Endothelial cell of umbilical vein (primary cell): ENCODE data around the gene PDSS1. TPM values are rescaled to one million over a fixed set of nuclear protein-coding genes. Genes with fewer than 3 reads are reported as not detected.
A peak's percentile ranks its signal among the peaks of the same experiment; 100 is the strongest.

Source experiments
- BruUV-seq: library from RNA; stranded (reverse); fragments of 400-500 nt; replicated peaks from 2 replicates; lab custom pipeline; 2021; lab: Mats Ljungman, UMichigan
- CTCF ChIA-PET: fragments of 300-600, 350-600 bp; sonication (Branson Sonifier 250); formaldehyde crosslinking; loops from one replicate; lab custom pipeline; 2021; ENCODE audit warnings: antibody characterized with exemption, inconsistent platforms; lab: Charles Lee
- POLR2A ChIA-PET: fragments of 300-600, 350-600 bp; sonication (Branson Sonifier 250); formaldehyde crosslinking; loops from one replicate; lab custom pipeline; 2021; ENCODE audit warnings: antibody characterized with exemption, inconsistent platforms; lab: Charles Lee
- DNase-seq: peaks from one replicate; pipeline ENCODE4 v3.0.0-alpha.2; 2011; ENCODE audit warnings: low read depth, low spot score
- FAIRE-seq: peaks from 2 replicates; lab custom pipeline; 2011; peaks lifted over from hg19 to GRCh38; lab: Jason Lieb, UNC
- H2AFZ ChIP-seq: 2 replicates; pipeline ENCODE4 v1.6.0; 2012; ENCODE audit warnings: low read depth, low read length, control low read depth, inconsistent platforms
- H3K27ac ChIP-seq: 2 replicates; pipeline ENCODE4 v1.5.1; 2011; ENCODE audit warnings: low read depth, mild to moderate bottlenecking, control low read depth, low read length, moderate library complexity; ENCODE audit not compliant: insufficient read depth
- H3K27me3 ChIP-seq, 2 experiments: 2 replicates each; pipeline versions ENCODE4 v1.6.0 to v1.6.1; 2011; ENCODE audit warnings: low read length in 2 of 2, mixed read lengths in 1 of 2; ENCODE audit not compliant: control insufficient read depth in 2 of 2, insufficient read depth in 2 of 2
- H3K36me3 ChIP-seq, 2 experiments: 2 replicates in 1 of 2; 3 replicates in 1 of 2; pipeline ENCODE4 v1.5.1; 2011; ENCODE audit warnings: low read length in 2 of 2, mild to moderate bottlenecking in 1 of 2, moderate library complexity in 1 of 2; ENCODE audit not compliant: control insufficient read depth in 2 of 2, insufficient read depth in 2 of 2; ENCODE audit errors: extremely low read depth in 1 of 2
- H3K4me1 ChIP-seq: 3 replicates; pipeline ENCODE4 v1.5.1; 2011; ENCODE audit warnings: mild to moderate bottlenecking, low read length; ENCODE audit not compliant: control insufficient read depth, insufficient read depth; ENCODE audit errors: extremely low read depth
- H3K4me2 ChIP-seq: 2 replicates; pipeline ENCODE4 v1.6.1; 2011; ENCODE audit warnings: low read length, control low read depth, mixed read lengths; ENCODE audit not compliant: insufficient read depth
- H3K4me3 ChIP-seq, 3 experiments: fragments of 200-600 bp in 1 of 3; sonication (generic), shearing (Covaris generic) in 1 of 3; replicated peaks in 1 of 3; 2 replicates each; pipeline ENCODE4 v1.5.1; 2011 to 2016; ENCODE audit warnings: control low read depth in 3 of 3, low read length in 3 of 3, mild to moderate bottlenecking in 2 of 3, inconsistent platforms in 1 of 3, low read depth in 1 of 3, moderate library complexity in 1 of 3; ENCODE audit not compliant: insufficient read depth in 1 of 3
- H3K79me2 ChIP-seq: 2 replicates; pipeline ENCODE4 v1.6.0; 2012; ENCODE audit warnings: low read length, inconsistent platforms; ENCODE audit not compliant: control insufficient read depth, insufficient read depth
- H3K9ac ChIP-seq: replicated peaks from 2 replicates; pipeline ENCODE3; 2011; ENCODE audit warnings: low read length, control low read depth; ENCODE audit not compliant: insufficient read depth; ENCODE audit errors: extremely low read depth
- H3K9me1 ChIP-seq: replicated peaks from 3 replicates; pipeline ENCODE4 v1.6.0; 2011; ENCODE audit warnings: mild to moderate bottlenecking, low read length; ENCODE audit not compliant: control insufficient read depth, insufficient read depth; ENCODE audit errors: extremely low read depth
- H3K9me3 ChIP-seq: replicated peaks from 2 replicates; pipeline ENCODE4 v1.5.1; 2012; ENCODE audit warnings: low read length, inconsistent platforms; ENCODE audit not compliant: control insufficient read depth, insufficient read depth
- H4K20me1 ChIP-seq: replicated peaks from 2 replicates; pipeline ENCODE3; 2011; ENCODE audit warnings: mild to moderate bottlenecking, low read length; ENCODE audit not compliant: control insufficient read depth, insufficient read depth; ENCODE audit errors: extremely low read depth
- EZH2 ChIP-seq: IDR thresholded peaks from 2 replicates; pipeline ENCODE4 v1.6.1; 2012; ENCODE audit warnings: borderline replicate concordance, low read depth, mild to moderate bottlenecking, moderate library complexity, low read length, inconsistent platforms; ENCODE audit not compliant: severe bottlenecking
- FOS ChIP-seq: IDR thresholded peaks from 2 replicates; pipeline ENCODE4 v1.6.1; 2011; ENCODE audit warnings: mild to moderate bottlenecking, low read length, moderate library complexity, borderline replicate concordance; ENCODE audit not compliant: insufficient read depth
- GATA2 ChIP-seq: IDR thresholded peaks from 2 replicates; pipeline ENCODE4 v1.7.0; 2011; ENCODE audit warnings: low read depth, mild to moderate bottlenecking, moderate library complexity, mixed read lengths, low read length; ENCODE audit not compliant: insufficient read length, insufficient read depth
- JUN ChIP-seq: IDR thresholded peaks from 2 replicates; pipeline ENCODE4 v1.6.1; 2011; ENCODE audit warnings: borderline replicate concordance, low read depth; ENCODE audit not compliant: insufficient read length, insufficient read depth
- MYC ChIP-seq: IDR thresholded peaks from one replicate; pipeline ENCODE4 v1.6.1; 2011; ENCODE audit warnings: mild to moderate bottlenecking, low read depth, low read length
- POLR2A ChIP-seq: IDR thresholded peaks from 2 replicates; pipeline ENCODE4 v1.6.1; 2012; ENCODE audit warnings: low read depth, mild to moderate bottlenecking, control low read depth, low read length
- POLR2AphosphoS5 ChIP-seq: IDR thresholded peaks from 2 replicates; pipeline ENCODE4 v1.6.1; 2012; ENCODE audit warnings: low read depth, mild to moderate bottlenecking, control low read depth, low read length, moderate library complexity; ENCODE audit not compliant: insufficient read depth
- dilution Hi-C: fragments of 300-500 bp; cut with MboI; formaldehyde crosslinking; loops from one replicate; pipeline ENCODE4 v1.15.0; 2019; ENCODE audit warnings: low sequenced_read_pairs; ENCODE audit not compliant: extremely low pct_ligation_motif_present
- intact Hi-C: fragments of 100-400 bp; cut with micrococcal nuclease; formaldehyde crosslinking; loops from one replicate; pipeline ENCODE4 v1.10.0; 2022
- polyA plus RNA-seq, 4 experiments: library from polyadenylated mRNA; depleted of rRNA in 3 of 4; stranded (reverse) in 3 of 4; unstranded in 1 of 4; fragments of >200 nt; gene quantifications; 2 replicates each; pipeline versions ENCODE4 v1.2.1 to v1.2.3, GENCODE V29; 2011 to 2012; ENCODE audit warnings: missing spikeins in 1 of 4
- total RNA-seq: library from RNA; stranded (reverse); gene quantifications from 2 replicates; pipeline ENCODE4 v1.2.3, GENCODE V29; 2021
- TF ChIP-seq, protein P1 (sequence below), 2 donors: IDR thresholded peaks; 1 replicate in 1 of 2; 2 replicates in 1 of 2; pipeline ENCODE4 v1.5.1; 2011; ENCODE audit warnings: low read length in 2 of 2, mild to moderate bottlenecking in 2 of 2, moderate library complexity in 2 of 2, control low read depth in 1 of 2, inconsistent platforms in 1 of 2, low read depth in 1 of 2; ENCODE audit not compliant: insufficient read depth in 1 of 2; ENCODE audit errors: extremely low read depth in 1 of 2
- TF ChIP-seq, protein P2 (sequence below): IDR thresholded peaks from 2 replicates; pipeline ENCODE4 v1.6.1; 2011; ENCODE audit not compliant: insufficient read depth, insufficient read length

PDSS1 gene
- total and polyA plus RNA-seq, 2 donors (not counting 3 experiments of a cell fraction or from before 2014, with no cell fraction given) = 9.1 to 11.3 TPM

DNA sequence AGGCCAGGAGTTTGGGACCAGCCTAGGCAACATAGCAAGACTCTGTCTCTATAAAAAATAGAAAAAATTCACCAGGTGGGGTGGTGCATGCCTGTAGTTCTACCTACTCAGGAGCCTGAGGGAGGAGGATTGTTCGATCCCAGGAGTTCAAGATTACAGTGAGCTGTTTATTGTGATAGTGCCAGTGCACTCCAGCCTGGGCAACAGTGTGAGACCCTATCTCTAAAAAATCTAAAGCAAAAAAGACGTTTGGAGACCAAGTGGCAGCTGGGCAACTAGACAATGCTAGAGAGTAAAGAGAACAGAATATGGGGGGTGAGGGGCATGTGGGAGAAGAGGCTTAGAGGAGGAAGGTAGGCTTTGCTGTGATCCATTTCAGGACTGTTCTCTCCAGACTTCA lies 1.4 kb downstream of the PDSS1 start:
- FAIRE-seq (no peak), DNase-seq (no peak)
- Histone ChIP-seq H3K79me2 (peaks cover 53% of the 10 kb centered on the region), H3K4me3 (peak overlapping the region in 1 of 3 experiments; percentile 89), H3K9me1 (no peaks in the 10 kb centered on the region), H3K27ac (no peak overlapping the region), H3K36me3 (no peaks in the 10 kb centered on the region), H3K27me3 (no peaks in the 10 kb centered on the region), H3K4me1 (peaks cover 10% of the 10 kb centered on the region), H3K9me3 (no peaks in the 10 kb centered on the region), H4K20me1 (no peaks in the 10 kb centered on the region), H3K9ac (peak overlapping the region; percentile 66), H2AFZ (no peak overlapping the region), H3K4me2 (peak overlapping the region; percentile 96)
- TF ChIP-seq POLR2A (no peak), POLR2AphosphoS5 (no peak), FOS (no peak), MYC (no peak), GATA2 (no peak), EZH2 (no peak), JUN (no peak)
- TF ChIP-seq, protein P1, sequence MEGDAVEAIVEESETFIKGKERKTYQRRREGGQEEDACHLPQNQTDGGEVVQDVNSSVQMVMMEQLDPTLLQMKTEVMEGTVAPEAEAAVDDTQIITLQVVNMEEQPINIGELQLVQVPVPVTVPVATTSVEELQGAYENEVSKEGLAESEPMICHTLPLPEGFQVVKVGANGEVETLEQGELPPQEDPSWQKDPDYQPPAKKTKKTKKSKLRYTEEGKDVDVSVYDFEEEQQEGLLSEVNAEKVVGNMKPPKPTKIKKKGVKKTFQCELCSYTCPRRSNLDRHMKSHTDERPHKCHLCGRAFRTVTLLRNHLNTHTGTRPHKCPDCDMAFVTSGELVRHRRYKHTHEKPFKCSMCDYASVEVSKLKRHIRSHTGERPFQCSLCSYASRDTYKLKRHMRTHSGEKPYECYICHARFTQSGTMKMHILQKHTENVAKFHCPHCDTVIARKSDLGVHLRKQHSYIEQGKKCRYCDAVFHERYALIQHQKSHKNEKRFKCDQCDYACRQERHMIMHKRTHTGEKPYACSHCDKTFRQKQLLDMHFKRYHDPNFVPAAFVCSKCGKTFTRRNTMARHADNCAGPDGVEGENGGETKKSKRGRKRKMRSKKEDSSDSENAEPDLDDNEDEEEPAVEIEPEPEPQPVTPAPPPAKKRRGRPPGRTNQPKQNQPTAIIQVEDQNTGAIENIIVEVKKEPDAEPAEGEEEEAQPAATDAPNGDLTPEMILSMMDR (IDR thresholded peaks at IDR 0.05; ENCODE audit: extremely low read depth in 1 of 2, insufficient read depth in 1 of 2, low read depth in 1 of 2, low read length in 2 of 2) = no peak
- TF ChIP-seq, protein P2, sequence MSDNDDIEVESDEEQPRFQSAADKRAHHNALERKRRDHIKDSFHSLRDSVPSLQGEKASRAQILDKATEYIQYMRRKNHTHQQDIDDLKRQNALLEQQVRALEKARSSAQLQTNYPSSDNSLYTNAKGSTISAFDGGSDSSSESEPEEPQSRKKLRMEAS = no peak
- ChIA-PET POLR2A (no interaction called here), CTCF (no interaction called here)
- dilution Hi-C loops (no loop called here), intact Hi-C loops (loop anchor here (5.0 kb wide), 1 partner anchor 543 kb away; the partner anchor contains the start of gene ACBD5)
- no TSS peak for BruUV-seq
